CD4-positive, alpha-beta T cell treated with Interleukin-4 for 4 hours (primary cell): ENCODE measurements around the gene SCMH1.
A peak's percentile ranks its signal among the peaks of the same experiment; 100 is the strongest.
"Not testable (repeated sequence)": the region's sequence is repeated elsewhere in the genome, so short reads cannot be mapped to it uniquely, and the experiment has no call there.

Experiments
- DNase-seq: peaks from one replicate; pipeline ENCODE4 v3.0.0-alpha.2; 2020

Gene SCMH1

DNA sequence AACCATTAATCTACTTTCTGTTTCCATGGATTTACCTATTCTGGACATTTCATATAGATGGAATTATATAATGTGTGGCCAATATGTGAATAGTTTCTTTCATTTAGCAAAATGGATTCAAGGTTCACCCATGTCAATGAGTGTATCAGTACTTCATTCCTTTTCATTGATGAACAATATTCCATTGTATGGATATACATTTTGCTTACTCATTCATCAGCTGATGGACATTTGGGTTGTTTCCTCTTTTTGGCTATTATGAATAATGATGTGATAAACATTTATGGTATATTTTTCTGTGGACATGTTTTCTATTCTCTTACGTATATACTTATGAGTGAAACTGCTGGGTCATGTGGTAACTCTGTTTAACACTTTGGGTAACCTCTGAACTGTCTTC lies 97.8 kb downstream of the SCMH1 start:
- DNase-seq, result no peak

DNA sequence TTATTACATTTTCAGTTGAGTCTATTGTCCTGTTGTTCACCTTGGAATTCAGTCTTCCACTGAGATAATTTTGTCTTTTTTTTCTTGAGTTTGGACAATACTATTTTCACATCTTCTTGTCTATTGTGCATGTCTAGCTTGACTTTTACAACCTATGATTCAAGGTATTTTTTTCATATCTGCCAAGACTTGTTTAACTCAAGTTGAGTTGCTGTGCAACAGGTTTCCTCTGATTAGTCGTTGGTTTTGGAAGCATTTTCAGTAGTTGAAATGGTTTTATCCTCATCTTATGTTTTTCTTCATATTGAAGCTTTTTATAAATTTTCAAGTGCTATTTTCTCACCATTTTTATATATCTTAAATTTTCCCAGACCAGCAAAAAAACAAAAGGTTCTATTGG lies 103.6 kb downstream of the SCMH1 start:
- DNase-seq, result no peak

DNA sequence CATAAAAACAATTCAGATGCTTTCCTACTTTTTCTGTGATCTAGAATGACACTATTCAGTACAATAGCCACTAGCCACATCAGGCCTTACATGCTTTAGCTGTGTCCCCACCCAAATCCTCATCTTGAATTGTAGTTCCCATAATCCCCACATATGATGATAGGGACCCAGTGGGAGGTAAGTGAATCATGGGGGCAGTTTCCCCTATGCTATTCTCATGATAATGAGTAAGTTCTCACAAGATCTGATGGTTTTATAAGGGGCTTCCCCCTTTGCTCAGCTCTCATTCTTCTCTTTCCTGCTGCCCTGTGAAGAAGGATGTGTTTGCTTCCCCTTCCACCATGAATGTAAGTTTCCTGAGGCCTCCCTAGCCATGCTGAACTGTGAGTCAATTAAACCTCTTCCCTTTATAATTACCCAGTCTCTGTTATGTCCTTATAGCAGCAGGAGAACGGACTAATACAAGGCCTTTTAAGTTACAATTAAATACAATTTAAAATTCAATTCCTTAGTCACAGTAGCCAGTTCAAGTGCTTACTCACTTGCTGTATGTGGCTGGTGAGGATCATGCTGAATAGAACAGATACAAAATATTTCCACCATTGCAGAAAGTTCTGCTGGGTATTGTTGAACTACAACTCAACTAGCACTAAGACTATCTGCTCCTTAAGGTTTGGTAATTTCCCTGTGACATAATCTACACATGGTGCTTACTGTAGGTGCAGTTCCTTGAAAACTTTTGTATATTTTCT lies 106.7 kb downstream of the SCMH1 start:
- DNase-seq, result no peak

DNA sequence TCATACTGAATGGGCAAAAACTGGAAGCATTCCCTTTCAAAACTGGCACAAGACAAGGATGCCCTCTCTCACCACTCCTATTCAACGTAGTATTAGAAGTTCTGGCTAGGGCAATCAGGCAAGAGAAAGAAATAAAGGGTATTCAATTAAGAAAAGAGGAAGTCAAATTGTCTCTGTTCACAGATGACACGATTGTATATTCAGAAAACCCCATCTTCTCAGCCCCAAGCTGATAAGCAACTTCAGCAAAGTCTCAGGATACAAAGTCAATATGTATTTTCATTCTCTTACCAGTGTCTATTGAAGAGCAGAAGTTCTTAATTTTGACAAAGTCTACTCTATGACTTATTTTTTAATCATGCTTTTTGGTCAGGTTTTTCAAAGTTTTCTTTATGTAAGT lies 107.8 kb downstream of the SCMH1 start:
- not testable (repeated sequence) for DNase-seq

DNA sequence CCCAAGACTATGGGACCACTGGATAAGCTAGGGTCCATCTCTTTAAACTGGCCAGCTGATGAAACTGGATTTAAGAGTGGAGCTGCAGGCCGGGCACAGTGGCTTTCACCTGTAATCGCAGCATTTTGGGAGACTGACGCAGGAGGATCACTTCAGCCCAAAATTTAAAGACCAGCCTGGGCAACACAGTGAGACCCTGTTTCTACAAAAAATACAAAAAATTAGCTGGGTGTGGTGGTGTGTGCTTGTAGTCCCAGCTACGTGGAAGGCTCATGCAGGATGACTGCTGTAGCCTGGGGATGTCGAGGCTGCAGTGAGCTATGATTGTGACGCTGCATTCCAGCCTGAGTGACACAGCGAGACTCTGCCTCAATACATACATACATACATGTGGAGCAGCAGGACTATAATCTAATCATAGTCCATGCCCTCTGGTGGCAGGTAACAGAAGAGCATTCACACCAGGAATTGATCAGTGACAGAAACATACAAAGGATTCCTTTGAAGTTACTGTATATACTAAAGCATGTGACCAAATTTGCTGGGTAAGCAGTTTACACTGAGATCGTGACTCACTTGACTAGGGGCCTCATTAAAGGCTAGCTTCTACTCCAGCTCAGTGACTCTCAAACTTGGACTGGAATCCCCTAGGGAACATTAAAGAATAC lies 119.1 kb downstream of the SCMH1 start:
- peak; percentile 15 for DNase-seq

DNA sequence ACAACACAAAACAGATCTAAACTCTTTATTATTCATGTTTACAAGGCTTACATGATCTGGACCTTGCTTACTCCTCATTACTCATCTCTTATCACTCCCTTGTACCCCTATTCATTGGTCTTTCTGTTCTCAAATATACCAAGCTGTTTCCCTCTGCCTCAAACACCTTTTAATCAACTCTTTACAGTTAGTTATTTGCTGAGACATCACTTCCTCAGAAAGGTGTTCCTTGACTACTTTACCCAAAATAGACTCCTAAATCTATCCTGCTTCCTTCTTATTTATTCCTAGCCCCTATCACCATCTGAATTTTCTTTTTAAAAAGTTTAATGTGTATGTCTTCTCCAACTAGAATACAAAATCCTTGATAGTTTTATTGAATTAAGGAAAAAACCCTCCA lies 120.0 kb downstream of the SCMH1 start:
- no peak for DNase-seq

DNA sequence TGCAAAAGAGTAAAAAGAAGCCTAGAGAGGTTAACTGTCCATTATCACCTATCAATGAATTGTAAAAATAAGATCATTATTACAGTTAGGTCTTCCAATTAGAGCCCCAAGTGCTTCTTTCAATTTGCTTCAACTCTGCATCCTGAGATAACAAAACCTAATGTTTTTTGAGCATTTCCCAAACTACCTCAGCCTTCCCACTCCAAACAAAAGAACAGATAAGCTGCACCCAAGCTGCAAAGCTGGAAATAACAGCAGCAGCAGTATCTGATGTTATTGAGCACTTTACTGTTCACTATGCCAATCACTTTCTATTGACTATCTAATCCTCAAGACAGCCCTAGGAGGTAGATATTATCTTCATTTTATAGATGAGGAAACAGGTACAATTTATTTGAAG lies 123.5 kb downstream of the SCMH1 start:
- DNase-seq, result no peak

DNA sequence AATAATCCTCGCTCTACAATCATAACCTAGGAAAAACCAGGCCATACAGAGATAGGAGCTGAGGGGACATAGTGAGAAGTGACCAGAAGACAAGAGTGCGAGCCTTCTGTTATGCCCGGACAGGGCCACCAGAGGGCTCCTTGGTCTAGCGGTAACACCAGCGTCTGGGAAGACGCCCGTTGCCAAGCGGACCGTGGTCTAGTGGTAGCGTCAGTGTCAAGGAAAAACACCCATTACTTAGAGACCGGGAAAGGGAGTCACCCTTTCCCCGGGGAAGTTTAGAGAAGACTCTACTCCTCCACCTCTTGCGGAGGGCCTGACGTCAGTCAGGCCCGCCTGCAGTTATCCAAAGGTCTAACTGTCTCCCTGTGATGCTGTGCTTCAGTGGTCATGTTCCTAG lies 124.9 kb downstream of the SCMH1 start:
- not testable (repeated sequence) for DNase-seq

DNA sequence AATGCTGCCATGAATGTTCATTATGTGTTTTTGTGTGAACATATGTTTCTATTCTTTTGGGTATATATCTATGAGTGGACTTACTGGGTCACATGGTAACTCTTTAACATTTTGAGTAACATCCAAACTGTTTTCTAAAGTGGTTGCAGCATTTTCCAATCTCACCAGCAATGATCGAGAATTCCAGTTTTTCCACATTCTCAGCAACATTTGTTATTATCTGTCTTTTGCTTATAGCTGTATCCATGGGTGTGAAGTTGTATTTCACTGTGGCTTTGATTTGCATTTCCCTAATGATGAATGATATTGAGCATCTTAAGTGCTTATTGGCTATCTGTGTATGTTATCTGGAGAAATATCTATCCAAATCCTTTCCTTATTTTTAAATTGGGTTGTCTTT lies 131.4 kb downstream of the SCMH1 start:
- DNase-seq, result no peak

DNA sequence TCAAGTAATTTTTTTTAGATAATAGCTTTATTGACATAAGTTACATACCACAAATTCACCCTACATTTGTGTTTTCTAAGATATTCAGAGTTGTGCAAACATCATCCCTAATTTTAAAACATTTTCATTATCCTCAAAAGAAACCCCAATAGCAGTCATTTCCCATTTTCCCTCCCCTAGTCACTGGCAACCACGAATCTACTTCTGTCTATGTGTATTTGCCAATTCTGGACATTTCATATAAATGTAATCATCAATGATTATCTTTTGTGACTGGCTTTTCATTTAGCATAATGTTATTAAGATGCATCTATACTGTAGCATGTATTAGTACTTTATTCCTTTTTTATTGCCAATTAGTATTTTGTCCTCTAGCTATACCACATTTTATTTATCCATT lies 131.8 kb downstream of the SCMH1 start:
- no peak for DNase-seq

DNA sequence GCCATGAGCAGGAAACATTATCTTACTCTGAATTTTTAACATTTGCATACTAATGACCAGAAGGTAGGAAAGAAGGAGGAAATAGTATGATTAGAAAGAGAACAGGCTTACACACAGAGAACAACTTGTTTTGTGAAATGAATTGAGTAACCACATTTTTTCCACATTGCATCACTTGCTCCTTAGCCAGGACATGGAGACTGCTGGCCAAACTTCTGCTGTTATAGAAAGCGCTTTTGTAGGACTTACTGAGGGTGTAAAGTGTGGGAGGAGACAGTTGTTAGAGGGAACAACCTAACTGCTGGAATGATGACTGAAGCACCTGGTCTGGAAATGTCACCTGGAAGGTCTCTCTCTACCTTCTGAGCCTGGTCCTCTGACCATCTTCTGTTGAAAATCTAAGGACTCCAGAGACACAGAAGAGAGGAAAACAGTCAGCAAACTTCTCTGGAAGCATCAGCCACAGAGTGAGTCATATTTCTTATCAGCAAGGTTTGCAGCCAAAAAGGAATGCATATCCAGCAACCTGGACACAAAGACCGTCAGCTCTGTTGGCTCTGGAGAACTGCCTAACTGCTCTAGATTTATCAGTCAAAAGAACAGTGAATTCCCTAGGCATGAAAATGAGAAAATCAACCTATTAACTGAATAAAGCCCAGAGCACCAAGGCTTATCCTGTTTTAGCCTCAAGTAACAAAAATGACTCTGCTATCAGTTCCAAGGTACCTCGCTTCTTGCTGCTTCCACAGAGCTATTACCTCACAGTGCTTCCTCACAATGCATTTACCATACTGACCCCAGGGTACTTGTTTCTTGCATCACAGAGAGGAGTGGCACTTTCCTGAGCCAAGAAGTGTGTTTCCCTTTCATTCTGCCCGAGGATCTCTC lies 132.6 kb downstream of the SCMH1 start:
- DNase-seq, result no peak

DNA sequence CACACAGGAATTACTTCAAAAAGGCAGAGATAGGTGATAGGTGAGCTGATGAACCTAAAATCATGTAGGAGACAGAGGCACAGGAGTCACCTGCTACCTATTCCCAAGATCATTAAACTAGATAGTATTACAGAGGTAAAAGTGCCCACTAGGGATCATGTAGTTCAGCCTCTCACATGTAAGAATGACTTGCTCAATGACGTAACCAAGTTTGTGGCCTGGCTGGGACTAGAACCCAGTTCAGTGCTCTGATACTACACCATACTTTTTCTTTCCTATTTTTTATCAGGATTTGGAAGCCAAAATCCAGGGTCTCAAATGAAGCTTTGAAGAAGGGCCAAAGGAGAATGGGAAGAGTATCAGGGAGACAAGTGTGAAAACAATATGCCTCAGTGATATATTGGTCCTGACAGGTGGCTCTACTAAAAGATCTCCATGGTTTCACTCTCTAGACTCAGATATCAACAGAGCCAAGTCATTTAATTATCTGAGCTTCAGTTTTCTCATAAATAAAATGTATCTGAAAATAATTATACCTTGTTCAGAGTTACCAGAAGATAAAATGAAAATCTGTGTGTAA lies 133.3 kb downstream of the SCMH1 start:
- no peak for DNase-seq

DNA sequence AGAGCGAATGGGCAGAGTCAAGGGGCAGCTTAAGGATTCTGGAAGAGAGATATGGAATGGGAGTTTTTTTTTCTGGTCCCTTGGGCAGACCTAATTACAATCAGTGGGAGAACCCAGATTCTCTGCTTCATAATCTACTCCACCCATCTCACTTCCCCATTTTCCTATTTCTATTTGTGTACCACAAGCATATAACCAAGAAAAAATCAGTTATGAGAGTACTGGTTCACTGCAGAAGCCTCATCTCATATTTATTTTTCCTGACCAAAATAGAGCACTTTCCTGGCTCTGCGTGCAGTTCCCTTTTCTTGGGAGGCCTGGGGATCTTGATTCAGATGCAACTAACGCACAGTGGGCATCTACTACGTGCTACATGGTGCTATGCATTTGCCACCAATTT lies 138.3 kb downstream of the SCMH1 start:
- DNase-seq, result no peak

DNA sequence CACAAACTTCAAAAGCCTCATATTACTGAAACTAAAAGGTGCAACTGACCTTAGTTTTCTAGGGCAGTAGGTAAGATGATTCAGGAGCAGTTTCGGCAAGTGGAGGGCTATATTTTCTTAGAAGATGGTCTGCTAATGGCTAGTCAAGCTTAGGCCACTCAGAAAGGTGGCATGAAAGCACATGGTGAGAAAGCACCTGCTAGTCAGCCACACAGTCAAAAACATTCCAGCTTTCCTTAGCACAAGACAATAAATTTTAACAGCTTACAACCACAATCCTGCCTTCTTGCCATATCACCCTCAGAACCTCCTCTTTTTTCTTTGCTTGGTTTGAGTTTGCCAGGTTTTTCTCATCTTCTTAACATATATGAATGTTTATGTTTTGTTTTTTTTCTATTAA lies 139.5 kb downstream of the SCMH1 start:
- no peak for DNase-seq

DNA sequence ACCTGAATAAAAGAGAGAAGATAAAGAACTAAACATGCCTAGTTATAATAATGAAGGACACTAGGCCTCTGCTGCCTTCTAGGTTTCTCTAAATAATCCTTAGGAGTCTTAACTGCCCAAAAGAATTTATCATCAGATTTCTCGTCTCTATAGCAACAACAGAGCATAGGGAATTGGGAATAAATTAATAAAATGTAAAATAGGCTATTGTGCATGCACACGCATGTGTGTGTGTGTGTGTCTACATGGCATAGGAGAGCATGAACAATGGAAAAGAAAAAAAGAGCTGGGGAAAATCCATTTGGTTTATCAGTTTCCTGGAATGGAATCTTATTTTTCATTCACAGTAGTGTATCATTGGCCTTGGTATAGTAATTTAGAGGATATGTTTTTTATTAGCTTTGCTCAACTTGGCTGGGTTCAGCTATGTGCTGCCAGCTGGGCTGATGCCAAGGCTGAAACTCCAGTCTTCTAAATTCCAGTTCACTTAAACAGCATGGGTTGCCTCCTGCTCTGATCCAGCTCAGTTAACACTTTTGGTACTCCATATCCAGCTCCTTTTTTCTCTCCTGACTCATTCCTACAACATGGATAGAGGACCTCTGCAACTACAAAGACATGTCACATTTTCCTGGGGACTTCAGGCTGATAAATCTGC lies 140.0 kb downstream of the SCMH1 start:
- DNase-seq, result no peak

DNA sequence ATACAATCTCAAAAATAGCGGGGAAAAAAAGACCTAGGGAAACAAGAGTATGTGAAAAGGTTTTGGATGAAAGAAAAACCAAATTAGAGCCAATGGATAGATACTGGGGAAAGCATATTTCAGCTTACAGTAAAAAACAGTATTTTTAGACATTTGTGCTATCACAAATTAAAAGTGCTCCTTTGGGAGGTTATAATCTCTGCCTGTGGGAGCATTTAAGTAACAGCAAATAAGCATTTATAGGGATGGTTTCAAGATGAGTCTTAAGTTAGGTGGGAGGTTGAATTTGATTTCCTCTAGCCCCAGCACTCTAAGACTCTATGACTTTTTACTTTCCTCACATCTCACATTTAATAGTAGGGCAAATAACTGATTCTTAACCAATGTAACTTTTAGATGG lies 141.0 kb downstream of the SCMH1 start:
- DNase-seq, result no peak

DNA sequence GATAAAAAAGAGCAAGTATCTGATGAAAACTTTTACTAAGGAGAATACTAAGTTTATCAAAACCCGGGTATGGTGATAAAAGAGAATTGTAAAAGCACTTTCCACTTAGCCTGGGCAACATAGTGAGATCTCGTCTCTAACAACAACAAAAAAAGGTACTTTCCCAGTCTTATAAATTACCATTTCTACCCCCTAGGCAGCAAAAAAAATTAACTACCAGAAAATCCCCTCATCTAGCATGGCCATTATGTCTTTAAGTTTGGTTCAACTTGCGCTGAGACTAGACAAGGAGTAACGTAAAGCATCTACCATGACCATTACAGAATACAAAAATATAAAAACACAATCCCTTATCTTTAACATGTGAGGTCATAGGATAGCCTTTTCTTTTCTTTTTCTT lies 141.9 kb downstream of the SCMH1 start:
- no peak for DNase-seq

DNA sequence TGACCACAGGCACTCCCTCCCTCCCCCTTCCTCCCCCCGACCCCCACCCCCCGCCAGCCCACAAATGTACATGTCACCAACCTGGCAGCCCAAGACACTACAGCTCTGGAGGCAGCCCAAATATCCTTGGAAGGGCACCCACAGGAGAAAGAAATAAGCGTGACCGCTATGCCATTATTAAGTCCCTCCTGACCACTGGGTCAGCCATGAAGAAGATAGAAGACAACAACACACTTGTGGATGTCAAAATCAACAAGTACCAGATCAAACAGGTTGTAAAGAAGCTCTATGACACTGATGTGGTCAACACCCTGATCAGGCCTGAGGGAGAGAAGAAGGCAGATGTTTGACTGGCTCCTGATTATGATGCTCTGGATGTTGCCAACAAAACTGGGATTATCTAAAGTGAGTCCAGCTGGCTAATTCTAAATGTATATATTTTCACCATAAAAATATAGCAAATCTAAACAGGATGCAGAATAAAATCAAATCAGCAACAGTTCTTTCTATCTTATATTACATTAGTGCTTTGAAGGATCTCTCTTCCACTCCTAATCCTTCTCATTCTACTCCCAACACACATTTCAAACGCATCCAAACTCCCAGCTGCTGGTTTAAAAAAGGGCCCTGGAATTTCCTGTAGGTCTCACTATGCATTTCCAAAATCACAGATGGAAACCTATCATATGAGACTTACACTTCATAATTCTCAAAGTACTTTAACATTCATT lies 143.2 kb downstream of the SCMH1 start:
- DNase-seq, result no peak

DNA sequence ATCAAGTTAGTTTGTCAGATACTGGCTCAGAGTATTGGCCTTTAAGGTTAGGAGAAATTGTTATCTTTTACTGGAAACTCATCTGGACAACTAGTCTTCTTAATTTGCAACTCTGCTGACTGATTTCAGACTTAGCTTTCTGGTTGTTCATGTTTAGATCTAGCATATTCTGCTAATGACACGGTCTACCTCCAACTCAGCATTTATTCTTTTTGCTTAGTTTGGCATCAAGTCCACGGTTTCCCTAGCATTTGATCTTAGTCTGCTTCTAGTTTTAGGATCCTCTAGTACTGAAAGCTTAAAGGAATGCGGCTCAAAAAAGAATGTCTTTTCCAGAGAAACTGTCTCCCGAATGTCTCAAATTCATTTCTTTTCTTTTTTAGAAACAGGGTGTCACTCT lies 145.0 kb downstream of the SCMH1 start:
- DNase-seq, result no peak

DNA sequence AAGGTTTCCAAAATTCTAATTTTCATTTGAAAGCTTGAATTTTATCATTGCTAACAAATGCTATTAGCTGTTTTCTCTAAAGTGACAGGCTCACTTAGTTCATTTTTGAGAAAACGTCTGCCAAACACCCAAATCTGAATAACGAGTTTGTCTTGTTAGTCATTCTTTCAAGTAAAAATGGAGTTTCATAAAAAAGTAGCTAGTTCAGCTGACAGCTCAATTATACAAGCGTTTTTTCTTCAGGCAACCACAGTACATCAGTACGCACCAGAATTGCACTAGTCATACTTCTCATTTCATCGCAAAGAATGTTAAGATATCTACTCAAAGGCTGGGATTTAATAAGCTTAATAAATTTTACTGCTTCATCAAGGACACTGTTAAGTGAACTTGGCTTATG lies 148.3 kb downstream of the SCMH1 start:
- DNase-seq, result no peak

DNA sequence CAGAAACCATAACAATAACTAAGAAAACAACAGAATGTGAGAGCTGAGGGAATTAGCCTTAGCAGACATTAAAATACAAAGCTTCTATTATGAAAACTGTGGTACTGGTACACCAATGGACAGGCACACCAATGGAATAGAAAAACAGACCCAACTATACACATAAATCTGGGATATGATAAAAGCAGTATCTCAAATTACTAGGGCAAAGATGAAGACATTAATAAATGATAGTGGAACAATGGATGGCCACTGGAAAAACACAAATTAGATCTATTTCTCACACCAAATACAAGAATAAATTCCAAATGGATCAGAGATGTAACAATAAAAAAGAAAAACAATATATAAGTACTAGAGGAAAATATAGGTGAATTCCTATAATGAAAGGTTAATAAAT lies 155.2 kb downstream of the SCMH1 start:
- DNase-seq, result no peak

DNA sequence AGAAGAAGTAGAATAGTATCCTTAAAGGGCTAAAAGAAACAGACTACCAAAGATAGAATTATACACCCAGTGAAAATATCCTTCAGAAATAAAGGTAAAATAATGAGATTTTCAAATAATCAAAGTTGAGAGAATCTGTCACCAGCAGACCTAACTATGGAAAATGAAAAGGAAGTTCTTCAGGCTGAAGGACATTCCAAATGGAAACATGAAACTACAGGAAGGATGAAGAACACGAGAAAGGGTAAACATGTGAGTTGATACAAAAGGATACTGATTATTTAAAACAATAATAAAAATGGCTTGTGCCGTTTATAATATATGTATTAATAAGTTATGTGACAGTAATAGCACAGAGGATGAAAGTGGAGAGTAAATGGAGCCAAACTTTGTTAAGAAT lies 163.5 kb downstream of the SCMH1 start:
- no peak for DNase-seq
